Measurements from ENCODE around the gene PGC. TPM values are rescaled to one million over a fixed set of nuclear protein-coding genes. Genes with fewer than 3 reads are reported as not detected.
"Not testable (repeated sequence)": the region's sequence is repeated elsewhere in the genome, so short reads cannot be mapped to it uniquely, and the experiment has no call there.

Gene PGC
- total RNA-seq, 1 donor from 2014 or later = not detected

DNA sequence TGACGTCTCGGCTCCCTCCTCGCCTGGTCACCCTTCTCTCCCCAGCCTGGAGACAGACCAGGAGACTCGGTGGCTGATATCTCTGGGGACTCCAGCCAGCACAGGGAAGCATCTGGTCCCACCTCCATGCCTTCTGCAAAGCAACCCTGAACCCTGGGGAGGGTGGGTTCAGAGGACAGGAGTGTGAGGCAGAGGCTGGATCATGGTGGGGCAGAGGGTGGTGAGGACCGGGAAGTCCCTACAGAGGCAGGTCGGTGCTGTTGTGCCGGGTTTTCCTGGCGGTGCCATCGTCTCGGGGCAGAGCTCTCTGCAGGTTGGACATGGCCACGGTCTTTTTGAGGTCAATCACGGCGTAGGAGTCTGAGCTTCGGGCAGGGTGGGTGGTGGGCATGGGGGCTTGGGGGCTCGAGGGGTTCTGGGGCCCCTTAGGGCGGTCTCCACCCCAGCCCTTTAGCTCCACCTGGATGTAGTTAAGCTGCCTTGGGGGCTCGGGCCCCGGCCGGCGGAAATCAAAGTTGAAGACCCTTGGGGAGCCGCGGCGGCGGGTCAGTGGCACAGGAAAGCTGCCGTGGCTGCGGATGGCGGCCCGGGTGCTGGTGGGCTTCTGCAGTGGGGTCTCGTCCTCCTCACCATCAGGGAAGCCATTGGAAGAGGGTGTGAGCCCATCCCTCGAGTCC is 23.3 kb upstream of the PGC start:
- no peak overlapping the region for H3K4me3 ChIP-seq (ENCODE audit: low read depth, low read length)
- no peaks in the 10 kb centered on the region for H3K27me3 ChIP-seq (ENCODE audit: control insufficient read depth, insufficient read depth, low read length)
- H3K36me3 ChIP-seq (ENCODE audit: control insufficient read depth, insufficient read depth, low read length) = no peaks in the 10 kb centered on the region
- DNase-seq (ENCODE audit: low read depth) = no peak
- TF ChIP-seq, protein P1, sequence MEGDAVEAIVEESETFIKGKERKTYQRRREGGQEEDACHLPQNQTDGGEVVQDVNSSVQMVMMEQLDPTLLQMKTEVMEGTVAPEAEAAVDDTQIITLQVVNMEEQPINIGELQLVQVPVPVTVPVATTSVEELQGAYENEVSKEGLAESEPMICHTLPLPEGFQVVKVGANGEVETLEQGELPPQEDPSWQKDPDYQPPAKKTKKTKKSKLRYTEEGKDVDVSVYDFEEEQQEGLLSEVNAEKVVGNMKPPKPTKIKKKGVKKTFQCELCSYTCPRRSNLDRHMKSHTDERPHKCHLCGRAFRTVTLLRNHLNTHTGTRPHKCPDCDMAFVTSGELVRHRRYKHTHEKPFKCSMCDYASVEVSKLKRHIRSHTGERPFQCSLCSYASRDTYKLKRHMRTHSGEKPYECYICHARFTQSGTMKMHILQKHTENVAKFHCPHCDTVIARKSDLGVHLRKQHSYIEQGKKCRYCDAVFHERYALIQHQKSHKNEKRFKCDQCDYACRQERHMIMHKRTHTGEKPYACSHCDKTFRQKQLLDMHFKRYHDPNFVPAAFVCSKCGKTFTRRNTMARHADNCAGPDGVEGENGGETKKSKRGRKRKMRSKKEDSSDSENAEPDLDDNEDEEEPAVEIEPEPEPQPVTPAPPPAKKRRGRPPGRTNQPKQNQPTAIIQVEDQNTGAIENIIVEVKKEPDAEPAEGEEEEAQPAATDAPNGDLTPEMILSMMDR (IDR thresholded peaks at IDR 0.05; ENCODE audit: insufficient read depth, low read length, poor library complexity, severe bottlenecking) = no peak

DNA sequence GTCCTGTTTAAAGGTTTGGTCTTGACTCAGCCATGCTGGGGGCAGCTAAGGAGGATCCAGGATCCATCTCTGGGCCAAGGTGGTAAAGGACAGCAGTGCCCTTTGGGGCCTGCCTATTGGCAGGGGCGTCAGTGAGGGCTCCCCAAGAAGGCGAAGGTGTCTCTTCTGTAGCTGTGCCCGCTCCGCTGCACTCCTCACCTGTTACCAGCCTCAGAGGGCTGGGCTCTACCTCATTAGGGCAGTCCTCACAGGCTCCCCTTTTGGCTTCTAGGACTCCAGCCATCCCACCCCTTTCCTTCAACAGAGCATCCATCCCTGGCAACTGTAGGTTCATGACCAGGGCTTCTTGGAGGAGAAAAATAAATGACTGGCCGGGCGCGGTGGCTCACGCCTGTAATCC is 22.2 kb upstream of the PGC start:
- H3K27me3 ChIP-seq (ENCODE audit: control insufficient read depth, insufficient read depth, low read length) = no peaks in the 10 kb centered on the region
- no peak for DNase-seq (ENCODE audit: low read depth)
- H3K36me3 ChIP-seq (ENCODE audit: control insufficient read depth, insufficient read depth, low read length) = no peaks in the 10 kb centered on the region
- H3K4me3 ChIP-seq (ENCODE audit: low read depth, low read length) = no peak overlapping the region
- TF ChIP-seq, protein P1 (IDR thresholded peaks at IDR 0.05; ENCODE audit: insufficient read depth, low read length, poor library complexity, severe bottlenecking) = no peak

DNA sequence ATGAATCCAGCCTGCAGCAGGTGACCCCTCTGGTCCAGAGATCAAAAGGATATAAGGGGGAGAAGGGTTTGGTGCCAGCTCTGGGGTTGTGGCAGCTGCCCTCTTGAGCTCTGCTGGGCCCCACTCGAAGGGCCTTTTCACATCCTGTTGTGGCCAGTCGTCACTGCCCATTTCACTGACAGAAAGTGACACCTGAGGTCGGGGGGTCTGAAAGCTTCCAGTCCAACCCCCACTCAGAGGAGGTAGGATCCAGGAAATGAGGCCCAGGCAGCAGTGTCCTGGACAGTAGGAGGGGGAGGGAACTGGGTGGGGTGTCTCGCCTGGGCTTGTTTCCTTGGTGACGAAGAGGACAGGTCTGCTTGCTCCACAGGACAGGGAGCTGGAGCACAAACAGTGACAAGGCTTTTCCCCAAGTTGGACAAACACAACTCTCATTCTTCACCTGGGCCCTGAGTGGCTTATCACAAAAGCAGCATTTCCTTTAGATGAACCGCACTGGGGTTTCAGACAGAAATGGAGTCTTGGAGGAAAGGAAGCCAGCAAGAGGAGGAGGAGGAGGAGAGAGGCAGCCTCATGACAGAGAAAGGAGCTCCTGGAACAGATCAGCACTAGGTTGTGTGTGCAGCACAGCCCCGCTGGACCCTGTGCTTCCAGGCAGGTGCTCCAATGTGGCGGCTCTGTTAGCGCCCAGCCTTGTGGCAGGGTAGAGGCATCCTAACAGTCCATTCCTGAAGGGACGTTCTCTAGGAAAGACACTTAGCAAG is 21.5 kb upstream of the PGC start:
- DNase-seq (ENCODE audit: low read depth) = no peak
- Histone ChIP-seq H3K27me3 (ENCODE audit: control insufficient read depth, insufficient read depth, low read length) (no peaks in the 10 kb centered on the region), H3K4me3 (ENCODE audit: low read depth, low read length) (no peak overlapping the region), H3K36me3 (ENCODE audit: control insufficient read depth, insufficient read depth, low read length) (no peaks in the 10 kb centered on the region)
- TF ChIP-seq, protein P1 (IDR thresholded peaks at IDR 0.05; ENCODE audit: insufficient read depth, low read length, poor library complexity, severe bottlenecking) = no peak

DNA sequence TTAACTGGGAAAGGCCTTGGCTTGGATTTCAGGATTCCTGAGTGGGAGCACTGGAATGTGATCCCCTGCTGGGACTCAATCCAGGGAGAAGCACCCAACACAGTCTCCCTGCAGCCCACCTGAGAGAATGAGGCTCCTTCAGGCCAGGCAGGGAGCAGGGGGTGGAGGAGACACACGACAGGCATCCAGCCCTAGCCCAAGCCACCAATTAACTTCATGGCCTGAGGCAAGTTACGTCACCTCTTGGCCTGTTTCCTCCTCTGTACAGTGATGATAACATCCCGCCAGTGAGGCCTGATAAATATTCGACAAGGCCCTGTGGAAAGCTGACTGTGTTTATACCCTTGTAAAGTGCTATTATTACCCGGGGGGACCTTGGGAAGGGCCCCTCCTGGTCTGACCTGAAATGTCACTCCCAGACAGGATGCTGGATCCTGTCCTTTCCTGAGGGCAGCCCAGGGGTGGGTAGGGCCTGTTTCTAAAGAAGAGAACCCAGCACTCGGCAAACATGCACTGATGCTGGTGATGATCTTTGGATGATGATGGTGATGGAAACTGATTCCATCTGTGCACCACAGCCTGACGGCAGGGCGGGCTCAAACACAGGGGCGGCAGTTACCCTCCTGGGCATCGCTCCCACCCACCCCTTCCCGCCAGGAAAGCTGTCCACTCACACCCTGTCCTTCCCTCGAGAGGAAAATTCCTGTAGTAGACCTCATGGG is 20.1 kb upstream of the PGC start:
- DNase-seq (ENCODE audit: low read depth) = no peak
- TF ChIP-seq, protein P1 (IDR thresholded peaks at IDR 0.05; ENCODE audit: insufficient read depth, low read length, poor library complexity, severe bottlenecking) = no peak
- Histone ChIP-seq H3K4me3 (ENCODE audit: low read depth, low read length) (no peak overlapping the region), H3K36me3 (ENCODE audit: control insufficient read depth, insufficient read depth, low read length) (no peaks in the 10 kb centered on the region), H3K27me3 (ENCODE audit: control insufficient read depth, insufficient read depth, low read length) (no peaks in the 10 kb centered on the region)

DNA sequence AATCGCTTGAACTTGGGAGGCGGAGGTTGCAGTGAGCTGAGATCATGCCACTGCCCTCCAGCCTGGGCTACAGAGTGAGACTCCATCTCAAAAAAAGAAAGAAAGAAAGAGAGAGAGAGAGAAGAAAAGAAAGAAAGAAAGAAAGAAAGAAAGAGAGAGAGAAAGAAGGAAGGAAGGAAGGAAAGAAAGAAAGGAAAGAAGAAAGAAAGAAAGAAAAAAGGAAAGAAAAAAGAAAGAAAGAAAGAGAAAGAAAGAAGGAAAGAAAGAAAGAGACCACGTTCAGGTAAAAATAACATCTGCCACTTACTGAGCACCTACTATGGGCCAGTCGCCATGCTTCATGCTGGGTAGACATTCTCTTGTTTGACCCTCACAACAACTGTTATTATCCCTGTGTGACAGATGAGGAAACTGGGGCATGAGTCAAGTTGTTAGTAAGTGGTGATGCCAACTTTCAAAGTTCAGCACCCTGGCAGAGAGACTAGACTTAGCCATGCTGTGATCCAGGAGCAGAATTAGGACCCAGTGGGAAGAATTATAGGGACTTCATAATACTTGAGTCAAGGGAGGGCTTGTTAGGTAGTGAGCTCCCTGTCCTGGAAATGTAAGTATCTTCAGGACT is 19.0 kb upstream of the PGC start:
- DNase-seq (ENCODE audit: low read depth); H3K36me3 ChIP-seq (ENCODE audit: control insufficient read depth, insufficient read depth, low read length); H3K27me3 ChIP-seq (ENCODE audit: control insufficient read depth, insufficient read depth, low read length); H3K4me3 ChIP-seq (ENCODE audit: low read depth, low read length): not testable (repeated sequence)

DNA sequence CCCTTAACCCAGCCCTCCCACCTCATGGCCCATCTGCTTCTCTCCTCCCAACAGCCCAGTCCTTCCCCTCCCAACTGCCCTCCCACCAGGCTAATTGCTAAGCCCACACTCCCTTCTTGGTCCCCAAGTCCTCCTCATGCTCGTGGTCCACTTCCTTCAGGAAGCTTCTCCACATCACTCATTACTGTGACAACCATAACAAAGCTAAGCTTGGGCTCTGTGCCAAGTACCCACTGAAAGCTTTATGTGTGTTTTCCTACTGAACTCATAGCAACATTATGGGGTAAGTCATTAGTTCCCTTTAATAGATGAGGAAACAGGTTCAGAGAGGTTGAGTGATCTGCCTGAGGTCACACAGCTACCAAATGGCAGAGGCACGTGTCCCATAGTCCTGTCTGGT is 16.3 kb upstream of the PGC start:
- TF ChIP-seq, protein P1 (IDR thresholded peaks at IDR 0.05; ENCODE audit: insufficient read depth, low read length, poor library complexity, severe bottlenecking) = no peak
- no peak for DNase-seq (ENCODE audit: low read depth)

More for the DNA sequence above, 16.3 kb upstream of the PGC start:
- Histone ChIP-seq H3K36me3 (ENCODE audit: control insufficient read depth, insufficient read depth, low read length) (no peaks in the 10 kb centered on the region), H3K27me3 (ENCODE audit: control insufficient read depth, insufficient read depth, low read length) (no peaks in the 10 kb centered on the region), H3K4me3 (ENCODE audit: low read depth, low read length) (no peak overlapping the region)

Measured in kidney epithelial cell (primary cell).